B cell (primary cell): ENCODE data around the gene PSMB3. TPM values are rescaled to one million over a fixed set of nuclear protein-coding genes. Genes with fewer than 3 reads are reported as not detected.

ENCODE experiments used
- ATAC-seq: fragments of 200-7000 bp; cut with Tn5 transposase; one replicate; pipeline ENCODE4 v1.10.0; 2021; ENCODE audit warnings: low read depth, mild to moderate bottlenecking, moderate number of reproducible peaks, moderate library complexity
- CTCF ChIA-PET: fragments of 350-600 bp; sonication (Branson Sonifier 250); formaldehyde crosslinking; loops from one replicate; lab custom pipeline; 2021; ENCODE audit warnings: antibody characterized with exemption, inconsistent platforms; lab: Charles Lee
- POLR2A ChIA-PET: fragments of 350-600 bp; sonication (Branson Sonifier 250); formaldehyde crosslinking; loops from one replicate; lab custom pipeline; 2021; ENCODE audit warnings: antibody characterized with exemption; lab: Charles Lee
- DNase-seq: peaks from one replicate; pipeline ENCODE4 v3.0.0; 2013
- H2AFZ ChIP-seq: 2 replicates; pipeline ENCODE4 v1.6.1; 2012; ENCODE audit warnings: mild to moderate bottlenecking, low read depth, low read length; ENCODE audit not compliant: insufficient read depth, poor library complexity, severe bottlenecking
- H3K27ac ChIP-seq, 2 donors: 1 replicate in 1 of 2; 2 replicates in 1 of 2; pipeline ENCODE4 v1.5.1; 2012 to 2013; ENCODE audit warnings: low read length in 2 of 2, mild to moderate bottlenecking in 2 of 2, moderate library complexity in 1 of 2
- H3K27me3 ChIP-seq, 4 experiments: fragments of 200-600 bp in 1 of 4; sonication (generic) in 1 of 4; replicated peaks in 1 of 4; 1 replicate in 2 of 4; 2 replicates in 2 of 4; pipeline versions ENCODE4 v1.6.1 to v1.7.0; 2013 to 2016; ENCODE audit warnings: low read length in 3 of 4, mild to moderate bottlenecking in 2 of 4, mixed read lengths in 1 of 4, moderate library complexity in 1 of 4; ENCODE audit not compliant: insufficient read depth in 4 of 4, control insufficient read depth in 3 of 4; ENCODE audit errors: control extremely low read depth in 1 of 4
- H3K36me3 ChIP-seq, 2 experiments: replicated peaks in 1 of 2; 1 replicate in 1 of 2; 2 replicates in 1 of 2; pipeline versions ENCODE4 v1.6.1 to v1.7.1; 2013; ENCODE audit warnings: low read length in 1 of 2; ENCODE audit not compliant: insufficient read depth in 2 of 2, control insufficient read depth in 1 of 2; ENCODE audit errors: control extremely low read depth in 1 of 2, extremely low read depth in 1 of 2
- H3K4me1 ChIP-seq, 2 donors: fragments of 200-600 bp in 1 of 2; sonication (generic) in 1 of 2; 1 replicate in 1 of 2; 2 replicates in 1 of 2; pipeline versions ENCODE4 v1.5.1 to v1.6.1; 2013 to 2017; ENCODE audit warnings: low read length in 2 of 2; ENCODE audit not compliant: control insufficient read depth in 2 of 2, insufficient read depth in 2 of 2
- H3K4me2 ChIP-seq: replicated peaks from 2 replicates; pipeline ENCODE3; 2012; ENCODE audit warnings: mild to moderate bottlenecking, low read depth, low read length; ENCODE audit not compliant: poor library complexity, severe bottlenecking
- H3K4me3 ChIP-seq, 5 experiments: fragments of 200-600 bp in 1 of 5; sonication (generic) in 1 of 5; 1 replicate in 3 of 5; 2 replicates in 2 of 5; pipeline versions ENCODE4 v1.5.1 to v1.7.0; 2011 to 2016; ENCODE audit warnings: low read length in 4 of 5, mild to moderate bottlenecking in 4 of 5, low read depth in 2 of 5, control low read depth in 1 of 5, moderate library complexity in 1 of 5; ENCODE audit not compliant: insufficient read depth in 1 of 5; ENCODE audit errors: control extremely low read depth in 1 of 5, extremely low read depth in 1 of 5
- H3K79me2 ChIP-seq: fragments of 200-600 bp; sonication (generic); one replicate; pipeline ENCODE4 v1.6.0; 2016; ENCODE audit warnings: low read length; ENCODE audit not compliant: control insufficient read depth, insufficient read depth
- H3K9ac ChIP-seq: fragments of 200-600 bp; sonication (generic); 2 replicates; pipeline ENCODE4 v1.6.1; 2017; ENCODE audit warnings: mild to moderate bottlenecking, low read length, moderate library complexity
- H3K9me3 ChIP-seq, 3 donors: one replicate each; pipeline versions ENCODE4 v1.6.1 to v1.7.1; 2013; ENCODE audit warnings: low read length in 2 of 3; ENCODE audit not compliant: control insufficient read depth in 2 of 3, insufficient read depth in 1 of 3; ENCODE audit errors: control extremely low read depth in 1 of 3
- H4K20me1 ChIP-seq: 2 replicates; pipeline ENCODE4 v1.6.0; 2012; ENCODE audit warnings: mild to moderate bottlenecking, low read length; ENCODE audit not compliant: insufficient read depth, control insufficient read depth, poor library complexity, severe bottlenecking
- H3K27ac Mint-ChIP-seq: one replicate; pipeline ENCODE4 v1.8.0; 2021; ENCODE audit warnings: mixed read lengths
- H3K27me3 Mint-ChIP-seq: one replicate; pipeline ENCODE4 v1.8.0; 2021; ENCODE audit warnings: mixed read lengths
- H3K4me1 Mint-ChIP-seq: one replicate; pipeline ENCODE4 v1.8.0; 2021; ENCODE audit warnings: mixed read lengths
- H3K4me3 Mint-ChIP-seq: one replicate; pipeline ENCODE4 v1.8.0; 2021; ENCODE audit warnings: mixed read lengths
- H3K9me3 Mint-ChIP-seq: one replicate; pipeline ENCODE4 v1.8.0; 2022; ENCODE audit warnings: mixed read lengths; ENCODE audit not compliant: insufficient read depth
- CTCF ChIP-seq: fragments of 200-600 bp; IDR thresholded peaks from one replicate; pipeline ENCODE4 v1.8.0; 2022; ENCODE audit warnings: antibody characterized with exemption, mild to moderate bottlenecking
- EZH2 ChIP-seq: IDR thresholded peaks from 2 replicates; pipeline ENCODE4 v1.6.1; 2012; ENCODE audit warnings: borderline replicate concordance, low read depth, mild to moderate bottlenecking, moderate library complexity, low read length; ENCODE audit not compliant: insufficient read depth, poor library complexity, severe bottlenecking
- WGBS: methylation state at CpG from one replicate; pipeline ENCODE4 v1.1.5; 2013; ENCODE audit warnings: missing lambda C conversion rate; ENCODE audit not compliant: insufficient coverage; 5-methylcytosine and 5-hydroxymethylcytosine counted together
- intact Hi-C: fragments of 100-400 bp; cut with micrococcal nuclease; formaldehyde crosslinking; loops from one replicate; pipeline ENCODE4 v1.10.0; 2022
- polyA plus RNA-seq: library from polyadenylated mRNA; depleted of rRNA; stranded (reverse); fragments of >200 nt; gene quantifications from 2 replicates; pipeline ENCODE4 v1.2.3, GENCODE V29; 2012
- total RNA-seq, 2 donors: library from RNA; stranded (reverse); fragments of 120-200 nt in 1 of 2; gene quantifications; 1 replicate in 1 of 2; 2 replicates in 1 of 2; pipeline versions ENCODE4 v1.2.3 to v1.2.4, GENCODE V29; 2013 to 2022

Gene PSMB3
- total and polyA plus RNA-seq, 2 donors (not counting 1 experiment from before 2014, with no cell fraction given), result 109 to 184 TPM

GRCh38 chr17:38766341-38766740, 13.8 kb downstream of the PSMB3 start:
- H3K4me1 Mint-ChIP-seq, result no peaks in the 10 kb centered on the region

GRCh38 chr17:38768417-38768816, 15.9 kb downstream of the PSMB3 start:
- no peaks in the 10 kb centered on the region for H3K4me1 Mint-ChIP-seq
- no peak overlapping the region for H3K9ac ChIP-seq
- ChIA-PET CTCF (no interaction called here), POLR2A (no interaction called here)
- H3K27ac Mint-ChIP-seq, result no peak overlapping the region
- no peaks in the 10 kb centered on the region for H3K27me3 ChIP-seq
- no peak overlapping the region for H3K4me2 ChIP-seq
- TF ChIP-seq EZH2, result no peak
- no peak for TF ChIP-seq CTCF
- no peaks in the 10 kb centered on the region for H4K20me1 ChIP-seq
- no peak overlapping the region for H3K4me3 ChIP-seq
- no peaks in the 10 kb centered on the region for H3K27me3 Mint-ChIP-seq
- H3K4me3 Mint-ChIP-seq, result no peak overlapping the region
- WGBS, result 96% methylated on average over 5 of the region's 6 CpGs
- no peak overlapping the region for H3K27ac ChIP-seq
- DNase-seq, result no peak
- ATAC-seq, result no peak
- intact Hi-C loops, result no loop called here
- H3K4me1 ChIP-seq, result no peaks in the 10 kb centered on the region
- no peaks in the 10 kb centered on the region for H3K9me3 ChIP-seq
- H3K9me3 Mint-ChIP-seq, result no peaks in the 10 kb centered on the region
- no peaks in the 10 kb centered on the region for H3K79me2 ChIP-seq
- peaks cover 2 to 78% of the 10 kb centered on the region in 2 experiments for H3K36me3 ChIP-seq
- no peak overlapping the region for H2AFZ ChIP-seq

More at GRCh38 chr17:38766341-38766740, 13.8 kb downstream of the PSMB3 start:
- 95% methylated on average over 5 of the region's 5 CpGs for WGBS
- H3K36me3 ChIP-seq, result peaks cover 2 to 78% of the 10 kb centered on the region in 2 experiments
- H3K4me1 ChIP-seq, result no peaks in the 10 kb centered on the region
- intact Hi-C loops, result no loop called here
- H3K27ac Mint-ChIP-seq, result no peak overlapping the region
- no peak overlapping the region for H2AFZ ChIP-seq
- H3K79me2 ChIP-seq, result no peaks in the 10 kb centered on the region
- H3K9me3 ChIP-seq, result no peaks in the 10 kb centered on the region
- H3K4me2 ChIP-seq, result no peak overlapping the region
- no peak overlapping the region for H3K9ac ChIP-seq
- ATAC-seq, result no peak
- H3K27me3 ChIP-seq, result no peaks in the 10 kb centered on the region
- POLR2A ChIA-PET, result no interaction called here
- H3K27me3 Mint-ChIP-seq, result no peaks in the 10 kb centered on the region
- H3K4me3 ChIP-seq, result no peak overlapping the region
- H3K9me3 Mint-ChIP-seq, result no peaks in the 10 kb centered on the region
- H3K27ac ChIP-seq, result no peak overlapping the region
- CTCF ChIA-PET, result no interaction called here
- TF ChIP-seq CTCF (no peak), EZH2 (no peak)
- no peaks in the 10 kb centered on the region for H4K20me1 ChIP-seq
- no peak overlapping the region for H3K4me3 Mint-ChIP-seq
- DNase-seq, result no peak
